Neural progenitor cell (in vitro differentiated cells): Measurements from ENCODE around the gene FHAD1. TPM values are rescaled to one million over a fixed set of nuclear protein-coding genes. Genes with fewer than 3 reads are reported as not detected.

ENCODE experiments used
- DNase-seq: peaks from one replicate; pipeline ENCODE4 v3.0.0-alpha.2; 2016; ENCODE audit warnings: low spot score
- H2AFZ ChIP-seq: fragments of 200-600 bp; sonication (generic); replicated peaks from 2 replicates; pipeline ENCODE4 v1.6.1; 2016; ENCODE audit warnings: antibody characterized with exemption
- H3F3A ChIP-seq: fragments of 200-600 bp; sonication (generic); 2 replicates; pipeline ENCODE4 v1.6.1; 2016; ENCODE audit warnings: antibody characterized with exemption, low read depth
- H3K27ac ChIP-seq: fragments of 200-600 bp; sonication (generic); 2 replicates; pipeline ENCODE4 v1.5.1; 2016; ENCODE audit warnings: mild to moderate bottlenecking
- H3K27me3 ChIP-seq: fragments of 200-600 bp; sonication (generic); 2 replicates; pipeline ENCODE4 v1.6.1; 2016; ENCODE audit warnings: mild to moderate bottlenecking, moderate library complexity
- H3K36me3 ChIP-seq: fragments of 200-600 bp; sonication (generic); 2 replicates; pipeline ENCODE4 v1.5.1; 2016
- H3K4me1 ChIP-seq: fragments of 200-600 bp; sonication (generic); 2 replicates; pipeline ENCODE4 v1.6.1; 2016; ENCODE audit warnings: mixed run types
- H3K4me2 ChIP-seq: fragments of 200-600 bp; sonication (generic); 2 replicates; pipeline ENCODE4 v1.6.1; 2016
- H3K4me3 ChIP-seq: fragments of 200-600 bp; sonication (generic); 2 replicates; pipeline ENCODE4 v1.5.1; 2016
- H3K79me2 ChIP-seq: fragments of 200-600 bp; sonication (generic); 2 replicates; pipeline ENCODE4 v1.6.1; 2016; ENCODE audit warnings: low read depth
- H3K9ac ChIP-seq: fragments of 200-600 bp; sonication (generic); 2 replicates; pipeline ENCODE4 v1.6.1; 2016
- H3K9me3 ChIP-seq: fragments of 200-600 bp; sonication (generic); 2 replicates; pipeline ENCODE4 v1.5.1; 2016; ENCODE audit warnings: low read depth
- H4K20me1 ChIP-seq: fragments of 200-600 bp; sonication (generic); 2 replicates; pipeline ENCODE4 v1.6.1; 2016; ENCODE audit warnings: low read depth
- H3K27ac Mint-ChIP-seq: 3 replicates; pipeline ENCODE4 v1.8.0; 2021; ENCODE audit warnings: mixed read lengths
- H3K27me3 Mint-ChIP-seq: 2 replicates; pipeline ENCODE4 v1.8.0; 2022; ENCODE audit warnings: low read depth, mild to moderate bottlenecking, inconsistent platforms, moderate library complexity, mixed read lengths; ENCODE audit not compliant: insufficient read depth
- H3K36me3 Mint-ChIP-seq: 3 replicates; pipeline ENCODE4 v1.8.0; 2021; ENCODE audit warnings: mixed read lengths
- H3K4me1 Mint-ChIP-seq: 3 replicates; pipeline ENCODE4 v1.8.0; 2021; ENCODE audit warnings: mixed read lengths
- H3K4me3 Mint-ChIP-seq: 3 replicates; pipeline ENCODE4 v1.8.0; 2021; ENCODE audit warnings: mild to moderate bottlenecking, moderate library complexity, mixed read lengths
- H3K9me3 Mint-ChIP-seq: 3 replicates; pipeline ENCODE4 v1.8.0; 2020; ENCODE audit warnings: mixed read lengths
- CTCF ChIP-seq: fragments of 200-600 bp; sonication (generic); IDR thresholded peaks from 2 replicates; pipeline ENCODE4 v1.5.1; 2017; ENCODE audit warnings: antibody characterized with exemption, mild to moderate bottlenecking
- EZH2 ChIP-seq: fragments of 200-600 bp; sonication (generic); IDR thresholded peaks from 2 replicates; pipeline ENCODE4 v1.6.1; 2017; ENCODE audit warnings: antibody characterized with exemption, mild to moderate bottlenecking, moderate library complexity
- EZH2phosphoT487 ChIP-seq: fragments of 200-600 bp; sonication (generic); IDR thresholded peaks from 2 replicates; pipeline ENCODE4 v1.6.1; 2017; ENCODE audit warnings: antibody characterized with exemption
- total RNA-seq: library from RNA; depleted of rRNA; stranded (reverse); fragments of >200 nt; gene quantifications from 2 replicates; pipeline ENCODE4 v1.2.3, GENCODE V29; 2015; ENCODE audit warnings: low replicate concordance

FHAD1 gene
- total RNA-seq, 1 donor from 2014 or later = 9.1 TPM

DNA sequence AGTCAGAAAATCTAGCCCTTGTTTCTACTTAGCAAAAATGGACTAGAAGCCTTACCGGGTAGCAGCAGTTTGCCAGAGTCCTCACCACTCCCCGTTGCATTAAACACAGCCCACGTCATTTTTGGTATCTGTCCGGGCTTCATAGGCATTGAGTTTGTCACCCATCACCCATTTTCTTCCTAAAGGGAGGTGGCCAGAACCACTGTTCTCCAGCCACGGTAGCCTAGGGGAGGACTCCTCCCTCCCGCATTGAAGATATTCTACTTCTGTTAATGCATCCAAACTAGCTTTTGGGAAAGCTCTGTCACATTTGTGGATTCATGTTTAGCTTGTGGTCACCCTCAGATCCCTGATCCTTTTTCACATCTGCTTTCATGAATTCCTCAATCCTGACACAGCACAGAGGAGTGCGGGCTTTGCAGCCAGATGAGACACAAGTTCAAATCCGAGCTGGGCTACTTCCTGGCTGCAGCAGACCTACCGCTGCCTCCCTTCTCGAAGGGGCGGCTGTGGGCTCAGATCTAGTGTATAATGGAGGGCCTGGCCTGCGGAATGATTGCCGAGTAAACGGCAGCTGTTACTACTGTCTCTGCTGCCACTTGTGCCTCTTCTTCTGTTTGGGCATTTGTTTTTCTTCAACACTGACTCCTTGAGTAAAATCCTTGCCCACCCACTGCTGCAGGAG lies 99.5 kb downstream of the FHAD1 start:
- Mint-ChIP-seq H3K4me1 (peaks cover 17% of the 10 kb centered on the region), H3K9me3 (no peaks in the 10 kb centered on the region), H3K27me3 (peaks cover 7% of the 10 kb centered on the region), H3K36me3 (no peaks in the 10 kb centered on the region), H3K4me3 (no peak overlapping the region), H3K27ac (no peak overlapping the region)
- no peak overlapping the region for H2AFZ ChIP-seq
- no peaks in the 10 kb centered on the region for H3K27me3 ChIP-seq
- no peak overlapping the region for H3K27ac ChIP-seq
- no peaks in the 10 kb centered on the region for H4K20me1 ChIP-seq
- H3K36me3 ChIP-seq = no peaks in the 10 kb centered on the region
- H3K4me3 ChIP-seq = no peak overlapping the region
- no peak overlapping the region for H3K9ac ChIP-seq
- H3K4me1 ChIP-seq = no peaks in the 10 kb centered on the region
- H3K79me2 ChIP-seq = no peaks in the 10 kb centered on the region
- H3K4me2 ChIP-seq = no peak overlapping the region
- TF ChIP-seq EZH2phosphoT487 (no peak), EZH2 (no peak), CTCF (no peak)
- no peak for DNase-seq
- H3K9me3 ChIP-seq = no peaks in the 10 kb centered on the region
- H3F3A ChIP-seq = no peaks in the 10 kb centered on the region

DNA sequence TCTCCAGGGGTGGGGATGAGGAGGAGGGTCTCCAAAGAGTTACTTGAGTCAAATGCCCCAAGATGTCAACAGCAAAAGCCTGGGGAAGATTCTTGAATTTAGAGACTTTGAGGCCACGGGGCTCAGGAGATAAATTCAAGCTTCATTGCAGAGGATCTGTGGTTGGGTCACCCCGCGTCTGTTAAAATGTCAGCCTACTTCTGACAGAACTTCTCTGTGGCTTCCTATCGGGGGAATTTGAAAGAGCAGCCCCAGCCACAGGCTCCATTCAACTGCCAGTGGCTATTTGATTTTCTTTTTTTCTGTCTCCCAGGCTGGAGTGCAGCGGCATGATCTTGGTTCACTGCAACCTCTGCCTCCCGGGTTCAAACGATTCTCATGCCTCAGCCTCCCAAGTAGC lies 100.2 kb downstream of the FHAD1 start:
- Histone ChIP-seq H3K4me3 (no peak overlapping the region), H3F3A (no peaks in the 10 kb centered on the region), H3K27me3 (no peaks in the 10 kb centered on the region), H3K4me1 (no peaks in the 10 kb centered on the region), H3K27ac (no peak overlapping the region), H3K4me2 (no peak overlapping the region), H3K36me3 (no peaks in the 10 kb centered on the region), H3K9me3 (no peaks in the 10 kb centered on the region), H3K9ac (no peak overlapping the region), H2AFZ (no peak overlapping the region), H4K20me1 (no peaks in the 10 kb centered on the region), H3K79me2 (no peaks in the 10 kb centered on the region)
- Mint-ChIP-seq H3K4me1 (peaks cover 18% of the 10 kb centered on the region), H3K4me3 (no peak overlapping the region), H3K27me3 (peaks cover 8% of the 10 kb centered on the region), H3K9me3 (no peaks in the 10 kb centered on the region), H3K36me3 (no peaks in the 10 kb centered on the region), H3K27ac (no peak overlapping the region)
- TF ChIP-seq EZH2 = no peak
- no peak for TF ChIP-seq EZH2phosphoT487
- TF ChIP-seq CTCF = no peak
- no peak for DNase-seq

- Mint-ChIP-seq H3K36me3 (no peaks in the 10 kb centered on the region), H3K9me3 (no peaks in the 10 kb centered on the region)
Measured at GRCh38 chr1:15348648-15349047, 101.6 kb downstream of the FHAD1 start.

More at GRCh38 chr1:15348648-15349047, 101.6 kb downstream of the FHAD1 start:
- H3K4me3 Mint-ChIP-seq = no peak overlapping the region
- TF ChIP-seq CTCF (no peak), EZH2phosphoT487 (no peak), EZH2 (no peak)
- H3K9ac ChIP-seq = no peak overlapping the region
- H3K36me3 ChIP-seq = no peaks in the 10 kb centered on the region
- no peaks in the 10 kb centered on the region for H3K4me1 ChIP-seq
- H3K27ac ChIP-seq = no peak overlapping the region
- peak overlapping the region; percentile 29 for H3K27ac Mint-ChIP-seq
- H4K20me1 ChIP-seq = no peaks in the 10 kb centered on the region
- no peaks in the 10 kb centered on the region for H3K79me2 ChIP-seq
- no peak overlapping the region for H3K4me3 ChIP-seq
- no peaks in the 10 kb centered on the region for H3K27me3 ChIP-seq
- no peak for DNase-seq
- H3F3A ChIP-seq = no peaks in the 10 kb centered on the region
- no peaks in the 10 kb centered on the region for H3K9me3 ChIP-seq
- peaks cover 14% of the 10 kb centered on the region for H3K27me3 Mint-ChIP-seq
- H3K4me1 Mint-ChIP-seq = peaks cover 25% of the 10 kb centered on the region
- H2AFZ ChIP-seq = no peak overlapping the region
- H3K4me2 ChIP-seq = no peak overlapping the region
